IMR-90 (cell line): ENCODE measurements around the gene TXNDC8. TPM values are rescaled to one million over a fixed set of nuclear protein-coding genes. Genes with fewer than 3 reads are reported as not detected.

Experiments
- ATAC-seq: fragments of 200-7000 bp; cut with Tn5 transposase; 2 replicates; pipeline ENCODE4 v1.9.1; 2020; ENCODE audit warnings: low read depth, mild to moderate bottlenecking, moderate library complexity
- BruUV-seq: library from RNA; stranded (reverse); fragments of 400-500 nt; replicated peaks from 2 replicates; lab custom pipeline; 2021; lab: Mats Ljungman, UMichigan
- CTCF ChIA-PET: fragments of 300-600 bp; formaldehyde crosslinking; extraction: SDS; loops from one replicate; lab custom pipeline; 2021; ENCODE audit warnings: antibody characterized with exemption; lab: Yijun Ruan, JAX
- POLR2A ChIA-PET: fragments of 300-600 bp; sonication (Branson Sonifier 250); formaldehyde crosslinking; loops from one replicate; lab custom pipeline; 2022; ENCODE audit warnings: antibody characterized with exemption; ENCODE audit not compliant: unreplicated experiment; lab: Charles Lee
- DNase-seq: peaks from one replicate; pipeline ENCODE4 v3.0.0; 2013
- H2AFZ ChIP-seq: replicated peaks from 2 replicates; pipeline ENCODE3; 2013; ENCODE audit warnings: low read length, mild to moderate bottlenecking; ENCODE audit not compliant: poor library complexity
- H2AK5ac ChIP-seq: 2 replicates; pipeline ENCODE4 v1.6.1; 2013; ENCODE audit warnings: low read depth, low read length, inconsistent platforms
- H2AK9ac ChIP-seq: replicated peaks from 2 replicates; pipeline ENCODE3; 2013; ENCODE audit warnings: mild to moderate bottlenecking, low read depth, low read length, moderate library complexity; ENCODE audit not compliant: poor library complexity
- H2BK120ac ChIP-seq: 2 replicates; pipeline ENCODE4 v1.6.1; 2013; ENCODE audit warnings: low read depth, low read length, inconsistent platforms
- H2BK15ac ChIP-seq: 3 replicates; pipeline ENCODE4 v1.6.1; 2013; ENCODE audit warnings: low read depth, low read length, inconsistent platforms
- H2BK20ac ChIP-seq: 2 replicates; pipeline ENCODE4 v1.6.1; 2013; ENCODE audit warnings: low read depth, mild to moderate bottlenecking, inconsistent platforms, low read length, moderate library complexity
- H2BK5ac ChIP-seq: 2 replicates; pipeline ENCODE4 v1.6.1; 2013; ENCODE audit warnings: mild to moderate bottlenecking, low read depth, low read length, inconsistent platforms; ENCODE audit not compliant: poor library complexity, severe bottlenecking
- H3K14ac ChIP-seq: replicated peaks from 2 replicates; pipeline ENCODE4 v1.6.1; 2013; ENCODE audit warnings: low read depth, low read length, inconsistent platforms
- H3K18ac ChIP-seq: 2 replicates; pipeline ENCODE4 v1.6.1; 2013; ENCODE audit warnings: low read depth, low read length, control low read depth
- H3K23ac ChIP-seq: 2 replicates; pipeline ENCODE4 v1.6.1; 2013; ENCODE audit warnings: low read depth, low read length, inconsistent platforms
- H3K27ac ChIP-seq: 2 replicates; pipeline ENCODE4 v1.5.1; 2013; ENCODE audit warnings: mild to moderate bottlenecking, control low read depth, low read length; ENCODE audit not compliant: insufficient read depth
- H3K27me3 ChIP-seq: 2 replicates; pipeline ENCODE4 v1.6.1; 2013; ENCODE audit warnings: low read length; ENCODE audit not compliant: control insufficient read depth, insufficient read depth
- H3K36me3 ChIP-seq: 2 replicates; pipeline ENCODE4 v1.6.1; 2013; ENCODE audit warnings: low read length, mixed read lengths; ENCODE audit not compliant: control insufficient read depth, insufficient read depth
- H3K4ac ChIP-seq: 2 replicates; pipeline ENCODE4 v1.6.1; 2013; ENCODE audit warnings: low read depth, low read length, inconsistent platforms
- H3K4me1 ChIP-seq: 2 replicates; pipeline ENCODE4 v1.6.1; 2013; ENCODE audit warnings: low read length, mixed read lengths; ENCODE audit not compliant: control insufficient read depth, insufficient read depth
- H3K4me2 ChIP-seq: 2 replicates; pipeline ENCODE4 v1.6.1; 2013; ENCODE audit warnings: low read depth, mild to moderate bottlenecking, control low read depth, low read length, moderate library complexity
- H3K4me3 ChIP-seq: 2 replicates; pipeline ENCODE4 v1.5.1; 2013; ENCODE audit warnings: low read depth, mild to moderate bottlenecking, control low read depth, low read length, moderate library complexity; ENCODE audit not compliant: insufficient read depth
- H3K56ac ChIP-seq: 2 replicates; pipeline ENCODE4 v1.6.1; 2013; ENCODE audit warnings: low read length, inconsistent platforms; ENCODE audit not compliant: insufficient read depth; ENCODE audit errors: extremely low read depth
- H3K79me1 ChIP-seq, 2 experiments: 2 replicates each; pipeline ENCODE4 v1.6.1; 2013; ENCODE audit warnings: low read length in 2 of 2, inconsistent platforms in 1 of 2, low read depth in 1 of 2
- H3K9ac ChIP-seq: 2 replicates; pipeline ENCODE4 v1.6.1; 2013; ENCODE audit warnings: low read depth, low read length, control low read depth
- H3K9me1 ChIP-seq: 2 replicates; pipeline ENCODE4 v1.6.1; 2013; ENCODE audit warnings: low read length, inconsistent platforms; ENCODE audit not compliant: insufficient read depth
- H3K9me3 ChIP-seq: 2 replicates; pipeline ENCODE4 v1.6.1; 2013; ENCODE audit warnings: low read length; ENCODE audit not compliant: control insufficient read depth, insufficient read depth
- H4K20me1 ChIP-seq: 2 replicates; pipeline ENCODE4 v1.6.1; 2013; ENCODE audit warnings: low read length, inconsistent platforms; ENCODE audit not compliant: insufficient read depth
- H4K5ac ChIP-seq: 2 replicates; pipeline ENCODE4 v1.6.1; 2013; ENCODE audit warnings: mild to moderate bottlenecking, low read depth, low read length, control low read depth
- H4K8ac ChIP-seq, 2 experiments: 2 replicates each; pipeline ENCODE4 v1.6.1; 2013; ENCODE audit warnings: low read depth in 2 of 2, low read length in 2 of 2, control low read depth in 1 of 2, inconsistent platforms in 1 of 2
- H4K91ac ChIP-seq: 2 replicates; pipeline ENCODE4 v1.6.1; 2013; ENCODE audit warnings: low read depth, low read length, inconsistent platforms; ENCODE audit not compliant: insufficient read depth
- CEBPB ChIP-seq: IDR thresholded peaks from 2 replicates; pipeline ENCODE4 v1.6.1; 2012; ENCODE audit warnings: low read depth, low read length, improper control_type of control experiment
- ELK1 ChIP-seq: fragments of 150-350 bp; IDR thresholded peaks from 2 replicates; pipeline ENCODE4 v1.6.1; 2016; ENCODE audit warnings: low read depth, mild to moderate bottlenecking, low read length, moderate library complexity, borderline replicate concordance
- MAFK ChIP-seq: IDR thresholded peaks from 2 replicates; pipeline ENCODE4 v1.6.1; 2012; ENCODE audit warnings: low read depth, low read length, improper control_type of control experiment
- RCOR1 ChIP-seq: IDR thresholded peaks from 2 replicates; pipeline ENCODE4 v1.6.1; 2012; ENCODE audit warnings: mild to moderate bottlenecking, low read length, improper control_type of control experiment; ENCODE audit not compliant: insufficient replicate concordance
- RFX5 ChIP-seq: IDR thresholded peaks from 2 replicates; pipeline ENCODE4 v1.8.0; 2012; ENCODE audit warnings: low read depth, mild to moderate bottlenecking, low read length, moderate library complexity
- WGBS, 2 experiments: methylation state at CpG; one replicate each; pipeline versions ENCODE4 v1.1.5 to v1.1.7; 2013; ENCODE audit warnings: missing lambda C conversion rate in 2 of 2; ENCODE audit not compliant: insufficient read length in 1 of 2; ENCODE audit errors: extremely low coverage in 2 of 2; 5-methylcytosine and 5-hydroxymethylcytosine counted together
- dilution Hi-C: fragments of 300-500 bp; cut with HindIII; formaldehyde crosslinking; loops from one replicate; pipeline ENCODE4 v1.14.3; 2018; ENCODE audit warnings: low sequenced_read_pairs; ENCODE audit not compliant: unreplicated experiment
- in situ Hi-C: fragments of 300-500 bp; cut with MboI; formaldehyde crosslinking; loops from 3 replicates; pipeline ENCODE4 v1.14.3; 2019; ENCODE audit warnings: low sequenced_read_pairs, inconsistent platforms, mixed read lengths
- intact Hi-C: fragments of 100-400 bp; cut with micrococcal nuclease; formaldehyde crosslinking; loops from 2 replicates; pipeline ENCODE4 v1.10.0; 2022
- polyA plus RNA-seq, 3 experiments: library from polyadenylated mRNA; depleted of rRNA; stranded (reverse); fragments of >200 nt; gene quantifications; 2 replicates each; pipeline ENCODE4 v1.2.3, GENCODE V29; 2012; ENCODE audit warnings: low replicate concordance in 1 of 3
- total RNA-seq: library from RNA; depleted of rRNA; stranded (reverse); fragments of >200 nt; gene quantifications from 2 replicates; pipeline ENCODE4 v1.2.3, GENCODE V29; 2012

The TXNDC8 gene
- total and polyA plus RNA-seq, 2 of the 4 experiments (the other 2 are of a cell fraction), result not detected

DNA sequence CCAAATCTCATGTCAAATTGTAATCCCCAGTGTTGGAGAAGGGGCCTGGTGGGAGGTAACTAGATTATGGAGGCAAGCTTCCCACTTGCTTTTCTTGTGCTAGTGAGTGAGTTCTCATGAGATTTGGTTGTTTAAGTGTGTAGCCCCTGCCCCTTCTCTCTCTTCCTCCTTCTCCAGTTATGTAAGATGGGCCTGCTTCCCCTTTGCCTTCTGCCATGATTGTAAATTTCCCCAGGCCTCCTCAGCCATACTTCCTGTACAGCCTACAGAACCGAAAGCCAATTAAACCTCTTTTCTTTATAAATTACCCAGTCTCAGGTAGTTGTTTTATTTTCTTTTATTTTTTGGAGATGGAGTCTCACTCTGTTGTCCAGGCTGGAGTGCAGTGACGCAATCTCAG lies 18.2 kb upstream of the TXNDC8 start:
- Histone ChIP-seq H4K20me1 (no peaks in the 10 kb centered on the region), H3K14ac (no peak overlapping the region), H3K27ac (no peak overlapping the region), H3K4me1 (peaks cover 1% of the 10 kb centered on the region), H3K4me3 (no peak overlapping the region), H3K18ac (no peak overlapping the region), H2BK15ac (no peak overlapping the region), H3K79me1 (no peaks in the 10 kb centered on the region), H3K9ac (no peak overlapping the region), H3K9me3 (no peaks in the 10 kb centered on the region), H4K8ac (no peak overlapping the region), H2BK20ac (no peak overlapping the region), H2AFZ (no peak overlapping the region), H3K4ac (no peak overlapping the region), H3K56ac (no peak overlapping the region), H3K9me1 (0 out of 2 replicates have a peak, but pooled peaks cover 1% of the 10 kb centered on the region), H4K5ac (no peak overlapping the region), H2AK5ac (no peak overlapping the region), H2AK9ac (no peak overlapping the region), H2BK5ac (no peak overlapping the region), H4K91ac (no peak overlapping the region), H3K4me2 (no peak overlapping the region), H3K23ac (no peak overlapping the region), H2BK120ac (no peak overlapping the region), H3K27me3 (no peaks in the 10 kb centered on the region; the same call in 1 of the 2 replicates), H3K36me3 (no peaks in the 10 kb centered on the region)
- WGBS, 2 experiments, result no CpG with 5 or more reads among the region's 2 CpGs
- dilution Hi-C loops, result no loop called here
- ATAC-seq, result no peak
- ChIA-PET CTCF (no interaction called here), POLR2A (no interaction called here)
- BruUV-seq, result no TSS peak
- TF ChIP-seq CEBPB, result no peak
- TF ChIP-seq RFX5, result no peak
- TF ChIP-seq ELK1, result no peak
- TF ChIP-seq MAFK, result no peak
- no peak for TF ChIP-seq RCOR1
- intact Hi-C loops, result no loop called here
- in situ Hi-C loops, result no loop called here
- no peak for DNase-seq
